ENCODE data around the gene ZNF423. TPM values are rescaled to one million over a fixed set of nuclear protein-coding genes. Genes with fewer than 3 reads are reported as not detected.
A peak's percentile ranks its signal among the peaks of the same experiment; 100 is the strongest.

Gene ZNF423
- total and polyA plus RNA-seq, 7 donors: 0.69 to 19.7 (median 3.6) TPM

DNA sequence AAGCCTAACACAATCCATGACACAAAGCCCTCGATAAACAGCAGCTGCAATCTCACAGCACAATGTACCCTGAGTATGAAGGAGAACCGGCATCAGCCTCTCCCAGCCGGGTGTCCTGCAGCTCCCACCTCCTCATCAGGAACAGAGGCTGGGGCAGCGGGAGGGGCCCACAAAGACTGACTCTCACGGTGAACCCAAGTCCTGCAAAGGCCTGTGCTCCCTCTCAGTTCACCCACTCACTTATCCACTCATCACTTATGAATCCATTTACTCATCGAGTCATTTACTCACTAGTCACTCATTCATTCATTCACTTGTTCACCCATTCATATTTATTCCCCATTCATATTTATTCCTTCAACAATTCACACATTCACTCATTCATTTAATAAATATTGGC, 11.6 kb downstream of the ZNF423 start:
- no peak for DNase-seq
- Histone ChIP-seq H3K9me3 (no peaks in the 10 kb centered on the region), H3K4me3 (no peak overlapping the region), H3K4me1 (peaks cover 0 to 5% (median 1%) of the 10 kb centered on the region in 4 donors), H3K27me3 (peaks cover 0 to 8% (median 0%) of the 10 kb centered on the region in 3 donors), H3K36me3 (no peaks in the 10 kb centered on the region), H3K27ac (no peak overlapping the region)
- intact Hi-C loops (cut with DNase I): no loop called here
- TF ChIP-seq EP300 (IDR thresholded peaks at IDR 0.05) (no peak), POLR2AphosphoS5 (IDR thresholded peaks at IDR 0.05) (no peak), CTCF (IDR thresholded peaks at IDR 0.05) (no peak), POLR2A (IDR thresholded peaks at IDR 0.05) (no peak)
- WGBS, 2 donors: 83 to 84% methylated on average over 6 of the region's 6 CpGs

DNA sequence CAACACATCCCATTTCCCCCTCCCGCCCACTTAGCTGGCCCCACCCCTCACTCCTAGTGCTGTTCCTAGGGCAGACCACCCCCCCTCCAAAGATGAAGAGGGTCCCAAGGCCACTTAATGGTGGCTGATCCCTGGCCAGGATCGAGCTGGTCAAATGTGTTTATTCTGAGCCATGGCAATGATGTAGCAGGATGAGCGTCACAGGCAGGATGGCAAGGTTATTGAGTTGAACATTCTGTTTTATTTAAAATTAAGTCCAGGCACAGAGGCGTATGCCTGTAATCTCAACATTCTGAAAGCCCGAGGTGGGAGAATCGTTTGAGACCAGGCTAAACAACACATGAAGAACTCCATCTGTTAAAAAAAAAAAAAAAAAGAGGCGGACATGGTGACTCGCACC, 12.2 kb downstream of the ZNF423 start:
- no peak for DNase-seq
- 75 to 77% methylated on average over 8 of the region's 8 CpGs for WGBS, 2 donors
- Histone ChIP-seq H3K4me3 (no peak overlapping the region), H3K4me1 (peaks cover 0 to 11% (median 6%) of the 10 kb centered on the region in 4 donors), H3K27ac (peak overlapping the region in 1 of 4 donors; percentile 10), H3K9me3 (no peaks in the 10 kb centered on the region), H3K36me3 (no peaks in the 10 kb centered on the region), H3K27me3 (peaks cover 0 to 14% (median under 1%) of the 10 kb centered on the region in 3 donors)
- intact Hi-C loops (cut with DNase I): no loop called here
- TF ChIP-seq POLR2A (IDR thresholded peaks at IDR 0.05) (no peak), POLR2AphosphoS5 (IDR thresholded peaks at IDR 0.05) (no peak), EP300 (IDR thresholded peaks at IDR 0.05) (no peak), CTCF (IDR thresholded peaks at IDR 0.05) (no peak)

DNA sequence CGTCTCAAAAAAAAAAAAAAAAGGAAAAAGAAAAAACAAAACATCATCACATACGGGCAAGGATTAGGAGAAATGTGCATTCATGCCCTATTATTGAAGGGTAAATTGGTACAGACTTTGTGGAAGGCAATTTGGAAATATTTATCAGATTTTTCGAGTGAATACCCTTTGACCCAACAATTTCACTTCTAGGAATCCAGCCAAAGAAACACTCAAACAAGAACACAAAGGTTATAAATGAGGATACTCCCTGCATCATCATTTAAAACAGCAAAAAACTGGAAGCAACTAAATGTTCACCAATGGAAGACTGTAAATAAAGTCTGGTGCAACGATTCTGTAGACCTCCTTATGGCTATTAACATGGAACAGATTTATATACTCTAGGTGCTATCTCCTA, 12.9 kb downstream of the ZNF423 start:
- Histone ChIP-seq H3K9me3 (no peaks in the 10 kb centered on the region), H3K27ac (no peak overlapping the region), H3K4me1 (peaks cover 0 to 16% (median 13%) of the 10 kb centered on the region in 4 donors), H3K36me3 (no peaks in the 10 kb centered on the region), H3K27me3 (peaks cover 0 to 22% (median 8%) of the 10 kb centered on the region in 3 donors), H3K4me3 (no peak overlapping the region)
- DNase-seq: no peak
- WGBS, 2 donors: 22 to 55% methylated on average over 4 of the region's 4 CpGs
- TF ChIP-seq CTCF (IDR thresholded peaks at IDR 0.05) (no peak), EP300 (IDR thresholded peaks at IDR 0.05) (no peak), POLR2A (IDR thresholded peaks at IDR 0.05) (no peak), POLR2AphosphoS5 (IDR thresholded peaks at IDR 0.05) (no peak)
- intact Hi-C loops (cut with DNase I): no loop called here

DNA sequence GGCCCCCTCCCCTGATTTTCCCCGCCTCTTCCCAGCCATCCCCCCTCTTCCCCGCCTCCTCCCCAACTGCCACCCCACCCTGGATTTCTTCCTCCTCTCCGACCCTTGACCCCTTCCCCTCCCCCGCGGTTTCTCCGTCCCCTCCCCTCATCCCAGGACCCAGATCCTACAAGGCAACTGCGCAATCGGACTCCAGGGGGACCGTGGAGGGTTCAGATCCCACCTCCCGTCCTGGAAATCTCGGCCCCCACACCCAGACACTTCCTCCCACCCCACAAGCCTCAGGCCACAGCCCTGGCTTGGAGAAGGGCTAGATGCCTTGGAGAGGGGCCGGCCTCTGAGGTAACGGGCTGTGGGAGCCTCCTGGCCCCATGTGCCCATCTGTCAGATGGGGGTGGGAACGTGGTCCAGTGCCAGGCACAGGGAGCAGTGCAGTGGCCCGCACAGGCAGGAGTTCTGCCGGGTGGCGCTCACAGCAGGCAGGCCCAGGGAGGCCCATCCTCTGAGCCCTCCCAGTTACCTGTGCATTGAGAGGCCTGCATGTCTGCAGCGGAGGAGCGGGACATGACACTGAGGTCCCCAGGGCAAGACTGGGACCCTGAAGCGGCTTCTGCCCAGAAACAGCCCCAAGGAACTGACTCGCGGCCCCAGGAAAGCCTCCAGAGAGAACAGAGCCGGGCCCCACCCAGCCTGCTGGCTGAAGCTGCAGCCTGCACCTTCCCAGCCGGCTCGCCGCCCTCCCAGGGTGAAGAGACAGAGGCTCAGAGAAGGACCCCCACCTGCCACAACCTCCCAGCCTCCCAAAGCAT, 16.7 kb downstream of the ZNF423 start:
- no peak for DNase-seq
- H3K4me1 ChIP-seq: peaks cover 0 to 48% (median 35%) of the 10 kb centered on the region in 4 donors
- 52 to 68% methylated on average over 26 of the region's 26 CpGs for WGBS, 2 donors
- no peaks in the 10 kb centered on the region for H3K36me3 ChIP-seq
- peak overlapping the region; percentile 45 to 88 (median 64) for H3K27ac ChIP-seq
- intact Hi-C loops (cut with DNase I): no loop called here
- peaks cover 0 to 26% (median 9%) of the 10 kb centered on the region in 3 donors for H3K27me3 ChIP-seq
- H3K4me3 ChIP-seq: peak overlapping the region in 3 of 4 donors; percentile 29 to 44 (median 43)
- TF ChIP-seq POLR2A (IDR thresholded peaks at IDR 0.05) (no peak), POLR2AphosphoS5 (IDR thresholded peaks at IDR 0.05) (no peak), CTCF (IDR thresholded peaks at IDR 0.05) (no peak), EP300 (IDR thresholded peaks at IDR 0.05) (no peak)
- H3K9me3 ChIP-seq: no peaks in the 10 kb centered on the region
